HFFc6 (cell line): ENCODE data around the gene PEX13. TPM values are rescaled to one million over a fixed set of nuclear protein-coding genes. Genes with fewer than 3 reads are reported as not detected.

Experiments used
- DNase-seq: peaks from one replicate; pipeline ENCODE4 v3.0.0-alpha.2; 2018
- H3K27ac Mint-ChIP-seq: 2 replicates; pipeline ENCODE4 v1.8.0; 2020; ENCODE audit warnings: mild to moderate bottlenecking, mixed read lengths
- H3K27me3 Mint-ChIP-seq: 2 replicates; pipeline ENCODE4 v1.8.0; 2021; ENCODE audit warnings: mild to moderate bottlenecking, moderate library complexity, mixed read lengths; ENCODE audit not compliant: insufficient read depth
- H3K36me3 Mint-ChIP-seq: 2 replicates; pipeline ENCODE4 v1.8.0; 2021; ENCODE audit warnings: low read depth, mixed read lengths
- H3K4me1 Mint-ChIP-seq: 2 replicates; pipeline ENCODE4 v1.8.0; 2020; ENCODE audit warnings: low read depth, mixed read lengths
- H3K4me3 Mint-ChIP-seq: 2 replicates; pipeline ENCODE4 v1.8.0; 2020; ENCODE audit warnings: mild to moderate bottlenecking, moderate library complexity, mixed read lengths
- H3K9me3 Mint-ChIP-seq: 2 replicates; pipeline ENCODE4 v1.8.0; 2020; ENCODE audit warnings: mild to moderate bottlenecking, mixed read lengths
- CTCF ChIP-seq: fragments of 200-600 bp; sonication (generic); IDR thresholded peaks from 2 replicates; pipeline ENCODE4 v1.5.0; 2021; ENCODE audit warnings: antibody characterized with exemption, mild to moderate bottlenecking
- total RNA-seq, 6 experiments: library from RNA; stranded (reverse); fragmentation: NEBNext Ultra II Directional; extraction: Animal tissue kit (Norgen Biotek cat#: 25700); gene quantifications; 2 replicates in 1 of 6; 3 replicates in 5 of 6; pipeline ENCODE4 v1.2.3, GENCODE V29; 2021

The PEX13 gene
- total RNA-seq, 6 experiments from 2014 or later: 21.2 to 24.1 (median 22.4) TPM

- H3K27ac Mint-ChIP-seq: no peak overlapping the region
- no peaks in the 10 kb centered on the region; the same call in 1 of the 2 replicates for H3K27me3 Mint-ChIP-seq
- no peak for DNase-seq
- no peaks in the 10 kb centered on the region; the same call in 1 of the 2 replicates for H3K9me3 Mint-ChIP-seq
- H3K4me3 Mint-ChIP-seq: no peak overlapping the region
- no peak for TF ChIP-seq CTCF
- H3K4me1 Mint-ChIP-seq: peaks cover 6% of the 10 kb centered on the region; the same call in 1 of the 2 replicates
- peaks cover 16% of the 10 kb centered on the region for H3K36me3 Mint-ChIP-seq
Observed at GRCh38 chr2:61042807-61043206, 25.3 kb downstream of the PEX13 start.

- Mint-ChIP-seq H3K36me3 (peaks cover 12% of the 10 kb centered on the region), H3K9me3 (no peaks in the 10 kb centered on the region), H3K27ac (no peak overlapping the region), H3K4me1 (peaks cover 3% of the 10 kb centered on the region; the same call in 1 of the 2 replicates), H3K4me3 (no peak overlapping the region), H3K27me3 (no peaks in the 10 kb centered on the region; the same call in 1 of the 2 replicates)
- no peak for DNase-seq
- no peak for TF ChIP-seq CTCF
Observed at GRCh38 chr2:61044636-61045035, 27.1 kb downstream of the PEX13 start.

- no peak for TF ChIP-seq CTCF
- peaks cover 6% of the 10 kb centered on the region for H3K36me3 Mint-ChIP-seq
- no peaks in the 10 kb centered on the region for H3K4me1 Mint-ChIP-seq
- DNase-seq: no peak
- no peaks in the 10 kb centered on the region; the same call in 1 of the 2 replicates for H3K27me3 Mint-ChIP-seq
- no peak overlapping the region for H3K4me3 Mint-ChIP-seq
- no peaks in the 10 kb centered on the region for H3K9me3 Mint-ChIP-seq
- H3K27ac Mint-ChIP-seq: no peak overlapping the region
Observed at GRCh38 chr2:61045226-61045625, 27.7 kb downstream of the PEX13 start.

- Mint-ChIP-seq H3K9me3 (no peaks in the 10 kb centered on the region), H3K4me3 (no peak overlapping the region), H3K36me3 (peaks cover 5% of the 10 kb centered on the region), H3K27me3 (no peaks in the 10 kb centered on the region; the same call in 1 of the 2 replicates), H3K4me1 (no peaks in the 10 kb centered on the region), H3K27ac (no peak overlapping the region)
- TF ChIP-seq CTCF: no peak
- DNase-seq: no peak
Observed at GRCh38 chr2:61045999-61046398, 28.5 kb downstream of the PEX13 start.

GRCh38 chr2:61055557-61055956, 38.0 kb downstream of the PEX13 start:
- Mint-ChIP-seq H3K27ac (no peak overlapping the region; the same call in 1 of the 2 replicates), H3K4me3 (no peak overlapping the region), H3K9me3 (no peaks in the 10 kb centered on the region), H3K27me3 (no peaks in the 10 kb centered on the region), H3K36me3 (peaks cover 8% of the 10 kb centered on the region), H3K4me1 (no peaks in the 10 kb centered on the region)
- TF ChIP-seq CTCF: no peak
- no peak for DNase-seq

- peaks cover 8% of the 10 kb centered on the region for H3K36me3 Mint-ChIP-seq
- no peak for TF ChIP-seq CTCF
- no peak overlapping the region for H3K27ac Mint-ChIP-seq
- DNase-seq: no peak
- no peaks in the 10 kb centered on the region for H3K9me3 Mint-ChIP-seq
- no peaks in the 10 kb centered on the region for H3K27me3 Mint-ChIP-seq
- no peak overlapping the region for H3K4me3 Mint-ChIP-seq
- no peaks in the 10 kb centered on the region for H3K4me1 Mint-ChIP-seq
Observed at GRCh38 chr2:61057562-61057961, 40.0 kb downstream of the PEX13 start.
